Measurements from ENCODE around the gene MCF2L. TPM values are rescaled to one million over a fixed set of nuclear protein-coding genes. Genes with fewer than 3 reads are reported as not detected.

Gene MCF2L
- total RNA-seq, 4 donors from 2014 or later, result 12.8 to 169 (median 41.5) TPM

DNA sequence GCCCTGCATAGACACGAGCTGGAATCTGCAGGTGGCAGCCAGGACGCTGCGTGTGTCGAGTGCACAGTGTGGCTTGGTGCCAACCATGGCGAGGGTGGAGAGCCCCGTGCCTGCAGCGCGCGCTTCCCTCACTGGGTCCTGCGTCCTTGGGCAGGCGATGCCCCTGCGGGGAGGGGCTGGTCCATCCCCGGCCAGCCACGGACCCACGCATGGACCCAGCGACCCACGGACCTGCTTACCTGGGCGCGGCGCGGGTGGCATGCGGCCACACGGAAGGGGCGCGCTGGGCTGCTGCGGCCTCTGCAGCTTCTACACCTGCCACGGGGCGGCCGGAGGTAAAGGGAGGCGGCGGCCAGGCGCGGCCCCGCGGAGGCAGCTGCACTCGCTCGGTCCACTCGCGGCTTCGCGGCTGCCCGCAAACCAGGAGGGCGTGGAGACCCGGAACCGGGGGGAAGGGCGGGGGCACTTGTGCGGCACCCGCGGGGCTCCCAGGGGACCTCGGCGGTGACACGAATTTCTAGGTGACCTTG is 569 bp upstream of the MCF2L start:
- DNase-seq (ENCODE audit: low spot score) (no peak), ATAC-seq (ENCODE audit: low FRiP score) (no peak)
- TF ChIP-seq, protein P1, sequence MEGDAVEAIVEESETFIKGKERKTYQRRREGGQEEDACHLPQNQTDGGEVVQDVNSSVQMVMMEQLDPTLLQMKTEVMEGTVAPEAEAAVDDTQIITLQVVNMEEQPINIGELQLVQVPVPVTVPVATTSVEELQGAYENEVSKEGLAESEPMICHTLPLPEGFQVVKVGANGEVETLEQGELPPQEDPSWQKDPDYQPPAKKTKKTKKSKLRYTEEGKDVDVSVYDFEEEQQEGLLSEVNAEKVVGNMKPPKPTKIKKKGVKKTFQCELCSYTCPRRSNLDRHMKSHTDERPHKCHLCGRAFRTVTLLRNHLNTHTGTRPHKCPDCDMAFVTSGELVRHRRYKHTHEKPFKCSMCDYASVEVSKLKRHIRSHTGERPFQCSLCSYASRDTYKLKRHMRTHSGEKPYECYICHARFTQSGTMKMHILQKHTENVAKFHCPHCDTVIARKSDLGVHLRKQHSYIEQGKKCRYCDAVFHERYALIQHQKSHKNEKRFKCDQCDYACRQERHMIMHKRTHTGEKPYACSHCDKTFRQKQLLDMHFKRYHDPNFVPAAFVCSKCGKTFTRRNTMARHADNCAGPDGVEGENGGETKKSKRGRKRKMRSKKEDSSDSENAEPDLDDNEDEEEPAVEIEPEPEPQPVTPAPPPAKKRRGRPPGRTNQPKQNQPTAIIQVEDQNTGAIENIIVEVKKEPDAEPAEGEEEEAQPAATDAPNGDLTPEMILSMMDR (IDR thresholded peaks at IDR 0.05), result no peak

DNA sequence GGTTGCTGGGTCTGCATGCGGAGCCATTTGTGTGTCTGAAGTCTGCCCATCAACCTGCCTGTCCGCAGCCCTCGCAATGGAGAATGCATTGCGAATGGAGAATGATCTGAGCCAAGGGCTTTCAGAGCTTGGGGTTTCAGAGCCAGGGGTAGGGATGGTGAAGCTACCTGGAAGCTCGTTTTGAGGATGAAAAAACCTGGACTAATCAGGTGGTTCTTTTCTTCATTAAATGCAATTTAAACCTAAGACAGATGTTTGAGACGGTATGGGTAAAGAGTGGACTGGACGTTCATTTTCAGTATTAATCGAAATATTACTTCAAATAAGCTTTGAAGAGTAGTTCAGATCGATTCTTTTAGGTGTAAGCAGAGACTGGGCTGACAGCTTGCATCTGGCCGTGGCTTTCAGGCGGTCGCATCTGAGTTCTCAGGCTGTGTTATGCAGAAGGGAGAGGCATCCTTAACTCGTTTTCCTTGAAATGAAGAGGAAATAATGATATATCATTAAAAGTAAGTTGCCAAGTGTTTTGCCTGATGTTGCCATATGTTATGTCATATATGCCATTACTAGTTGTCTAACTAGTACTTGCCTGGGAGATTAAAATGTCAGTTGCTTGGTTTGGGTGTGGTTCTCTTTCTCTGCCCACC is 801 bp downstream of the MCF2L start:
- ATAC-seq (ENCODE audit: low FRiP score), result no peak
- TF ChIP-seq, protein P1 (IDR thresholded peaks at IDR 0.05), result no peak
- DNase-seq (ENCODE audit: low spot score), result no peak

DNA sequence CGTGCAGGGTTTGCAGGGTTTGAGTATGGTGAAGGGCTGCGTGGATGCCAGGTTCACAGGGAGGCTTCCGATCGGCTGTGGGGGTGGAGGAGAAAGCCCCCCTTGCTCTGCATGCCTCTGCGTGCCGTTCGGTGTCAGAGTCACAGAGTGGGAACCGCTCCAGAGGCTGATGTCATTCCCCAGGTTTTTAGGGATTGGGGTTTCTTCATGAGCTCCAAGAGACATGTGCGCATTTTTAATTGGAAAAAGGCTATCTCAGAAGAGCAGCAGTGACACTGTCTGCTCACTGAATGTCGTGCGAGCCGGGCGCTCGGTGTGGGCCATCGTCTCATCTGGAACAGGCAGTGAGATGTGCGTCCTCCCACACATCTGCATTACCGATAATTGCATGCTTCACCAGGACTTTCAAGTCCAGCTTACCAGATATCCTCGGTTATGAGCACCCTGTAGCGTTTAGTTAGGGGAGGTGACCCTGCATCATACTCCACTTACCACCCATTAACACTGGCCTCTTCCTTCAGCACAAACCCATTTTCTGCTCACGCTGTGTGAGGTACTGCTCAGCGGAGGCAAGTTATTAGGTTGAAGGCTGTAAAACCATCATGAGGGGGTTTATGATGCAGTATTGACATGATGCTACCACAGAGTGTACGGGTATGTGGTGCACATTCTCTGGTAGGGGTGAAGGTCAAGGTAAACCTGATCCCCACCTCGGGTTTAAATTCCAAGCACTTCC is 1.7 kb downstream of the MCF2L start:
- DNase-seq (ENCODE audit: low spot score) (no peak), ATAC-seq (ENCODE audit: low FRiP score) (no peak)
- TF ChIP-seq, protein P1 (IDR thresholded peaks at IDR 0.05), result no peak

DNA sequence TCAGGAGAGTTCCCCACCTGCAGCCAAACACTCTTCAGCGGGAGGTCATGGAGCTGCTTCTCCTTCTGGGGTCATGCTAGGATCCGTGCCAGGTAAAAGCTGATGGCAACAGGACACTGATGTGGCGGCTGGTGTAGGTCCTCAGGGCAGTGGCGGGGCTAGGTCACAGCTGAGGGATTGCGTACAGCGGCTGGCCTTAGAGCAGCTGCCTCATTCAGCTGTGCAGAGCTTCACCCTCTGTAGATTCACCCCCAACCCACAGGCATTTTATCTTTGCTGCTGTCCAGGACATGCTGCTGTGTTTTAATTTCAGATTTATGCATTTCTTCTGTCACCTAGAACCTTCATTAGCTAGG is 2.3 kb downstream of the MCF2L start:
- TF ChIP-seq, protein P1 (IDR thresholded peaks at IDR 0.05), result no peak
- DNase-seq (ENCODE audit: low spot score) (no peak), ATAC-seq (ENCODE audit: low FRiP score) (no peak)

DNA sequence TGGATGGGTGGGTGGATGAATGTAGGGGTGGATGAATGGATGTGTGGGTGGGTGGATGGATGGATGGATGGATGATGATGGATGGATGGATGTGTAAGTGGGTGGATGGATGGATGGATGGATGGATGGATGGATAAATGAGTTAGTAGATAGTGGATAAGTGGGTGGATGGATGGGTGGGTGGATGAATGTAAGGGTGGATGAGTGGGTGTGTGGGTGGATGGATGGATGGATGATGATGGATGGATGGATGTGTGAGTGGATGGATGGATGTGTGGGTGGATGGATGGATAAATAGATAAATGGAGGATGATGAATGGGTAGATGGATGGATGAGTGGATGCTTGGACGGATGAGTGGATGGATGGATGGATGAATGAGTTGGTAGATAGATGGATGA is 3.2 kb downstream of the MCF2L start:
- TF ChIP-seq, protein P1 (IDR thresholded peaks at IDR 0.05), result no peak
- ATAC-seq (ENCODE audit: low FRiP score) (no peak), DNase-seq (ENCODE audit: low spot score) (no peak)

DNA sequence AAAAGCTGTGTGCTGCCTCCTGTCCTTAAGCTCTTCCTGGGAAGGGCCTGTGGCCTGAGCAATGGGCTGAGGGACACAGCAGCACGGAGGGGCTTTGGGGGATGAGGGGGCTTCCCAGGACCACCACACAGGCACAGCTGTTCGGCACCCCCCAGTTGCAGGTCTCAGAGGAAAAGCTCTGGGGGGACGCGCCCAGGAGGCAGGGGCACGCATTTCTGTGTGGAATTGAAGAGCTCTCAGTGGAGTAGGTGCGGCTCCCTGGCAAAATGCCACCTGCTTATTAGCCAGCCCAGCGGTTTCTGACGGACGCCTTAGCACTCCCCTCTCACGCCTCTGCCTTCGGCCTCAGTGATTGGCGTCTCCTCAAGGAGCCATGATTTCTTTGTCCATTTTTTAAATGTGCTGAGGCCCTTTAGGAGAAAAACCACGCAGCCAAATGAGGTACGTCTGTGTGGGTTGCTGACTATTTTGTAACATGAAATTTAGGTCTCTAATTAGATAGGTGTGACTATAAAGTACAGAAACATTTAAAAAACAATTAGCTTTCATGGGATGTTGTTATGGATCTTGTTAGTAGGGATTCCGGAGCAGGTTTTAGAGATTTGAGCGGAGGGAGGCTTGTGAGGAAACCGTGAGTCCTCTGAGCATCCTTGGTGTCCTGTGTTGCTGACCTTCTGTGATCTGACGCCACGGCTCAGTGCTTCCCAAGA is 4.0 kb downstream of the MCF2L start:
- no peak for ATAC-seq (ENCODE audit: low FRiP score)
- DNase-seq (ENCODE audit: low spot score), result no peak
- TF ChIP-seq, protein P1 (IDR thresholded peaks at IDR 0.05), result no peak

Measured in omental fat pad (tissue), 4 donors.